Endothelial cell of umbilical vein (primary cell): ENCODE measurements around the gene NEDD9.

Experiments
- EZH2 ChIP-seq: IDR thresholded peaks from 2 replicates; pipeline ENCODE4 v1.6.1; 2012; ENCODE audit warnings: borderline replicate concordance, low read depth, mild to moderate bottlenecking, moderate library complexity, low read length, inconsistent platforms; ENCODE audit not compliant: severe bottlenecking
- FOS ChIP-seq: IDR thresholded peaks from 2 replicates; pipeline ENCODE4 v1.6.1; 2011; ENCODE audit warnings: mild to moderate bottlenecking, low read length, moderate library complexity, borderline replicate concordance; ENCODE audit not compliant: insufficient read depth
- GATA2 ChIP-seq: IDR thresholded peaks from 2 replicates; pipeline ENCODE4 v1.7.0; 2011; ENCODE audit warnings: low read depth, mild to moderate bottlenecking, moderate library complexity, mixed read lengths, low read length; ENCODE audit not compliant: insufficient read length, insufficient read depth
- JUN ChIP-seq: IDR thresholded peaks from 2 replicates; pipeline ENCODE4 v1.6.1; 2011; ENCODE audit warnings: borderline replicate concordance, low read depth; ENCODE audit not compliant: insufficient read length, insufficient read depth
- MYC ChIP-seq: IDR thresholded peaks from one replicate; pipeline ENCODE4 v1.6.1; 2011; ENCODE audit warnings: mild to moderate bottlenecking, low read depth, low read length
- POLR2A ChIP-seq: IDR thresholded peaks from 2 replicates; pipeline ENCODE4 v1.6.1; 2012; ENCODE audit warnings: low read depth, mild to moderate bottlenecking, control low read depth, low read length
- POLR2AphosphoS5 ChIP-seq: IDR thresholded peaks from 2 replicates; pipeline ENCODE4 v1.6.1; 2012; ENCODE audit warnings: low read depth, mild to moderate bottlenecking, control low read depth, low read length, moderate library complexity; ENCODE audit not compliant: insufficient read depth
- TF ChIP-seq, protein P1 (sequence below), 2 donors: IDR thresholded peaks; 1 replicate in 1 of 2; 2 replicates in 1 of 2; pipeline ENCODE4 v1.5.1; 2011; ENCODE audit warnings: low read length in 2 of 2, mild to moderate bottlenecking in 2 of 2, moderate library complexity in 2 of 2, control low read depth in 1 of 2, inconsistent platforms in 1 of 2, low read depth in 1 of 2; ENCODE audit not compliant: insufficient read depth in 1 of 2; ENCODE audit errors: extremely low read depth in 1 of 2
- TF ChIP-seq, protein P2 (sequence below): IDR thresholded peaks from 2 replicates; pipeline ENCODE4 v1.6.1; 2011; ENCODE audit not compliant: insufficient read depth, insufficient read length

DNA sequence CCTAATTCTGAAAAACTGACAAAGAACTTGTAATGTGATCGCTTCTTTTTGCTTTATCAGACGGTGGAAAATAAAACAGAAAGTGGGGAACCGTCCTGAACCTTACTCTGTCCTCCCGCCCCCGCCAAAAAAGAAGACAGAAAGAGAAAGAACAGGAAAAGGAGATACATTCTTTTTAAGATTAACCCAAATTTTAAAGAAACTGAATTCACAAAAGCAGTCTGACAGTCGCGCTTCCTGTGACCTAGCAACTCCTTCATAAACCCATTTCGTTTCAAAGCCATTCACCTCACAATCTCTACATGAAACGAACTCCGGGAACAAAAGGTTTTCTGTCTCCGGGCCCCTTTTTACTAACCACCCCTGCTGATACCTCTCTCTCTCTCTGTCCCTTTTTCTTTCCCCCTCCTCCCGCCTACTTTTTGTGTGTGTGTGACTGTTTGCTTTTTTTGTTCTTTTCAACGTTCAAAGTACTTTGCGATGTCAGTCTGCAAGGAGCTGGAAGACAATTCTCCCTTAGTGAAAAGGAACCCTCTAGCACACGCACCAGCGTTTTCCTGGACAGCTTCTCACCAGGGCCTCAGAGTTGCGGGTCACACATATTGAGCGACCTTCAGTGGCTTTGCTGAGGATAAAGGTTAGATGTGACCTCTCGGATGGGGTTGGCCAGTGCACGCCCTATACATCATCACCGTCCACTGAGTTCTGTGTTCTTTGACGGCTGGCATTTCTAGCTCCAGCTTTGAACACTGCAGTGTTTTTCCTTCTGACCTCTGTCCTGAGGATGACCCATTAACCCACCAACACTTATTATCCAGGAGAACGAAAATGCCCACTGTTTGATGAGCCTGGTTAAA, 530 bp upstream of the NEDD9 start:
- TF ChIP-seq, protein P1, sequence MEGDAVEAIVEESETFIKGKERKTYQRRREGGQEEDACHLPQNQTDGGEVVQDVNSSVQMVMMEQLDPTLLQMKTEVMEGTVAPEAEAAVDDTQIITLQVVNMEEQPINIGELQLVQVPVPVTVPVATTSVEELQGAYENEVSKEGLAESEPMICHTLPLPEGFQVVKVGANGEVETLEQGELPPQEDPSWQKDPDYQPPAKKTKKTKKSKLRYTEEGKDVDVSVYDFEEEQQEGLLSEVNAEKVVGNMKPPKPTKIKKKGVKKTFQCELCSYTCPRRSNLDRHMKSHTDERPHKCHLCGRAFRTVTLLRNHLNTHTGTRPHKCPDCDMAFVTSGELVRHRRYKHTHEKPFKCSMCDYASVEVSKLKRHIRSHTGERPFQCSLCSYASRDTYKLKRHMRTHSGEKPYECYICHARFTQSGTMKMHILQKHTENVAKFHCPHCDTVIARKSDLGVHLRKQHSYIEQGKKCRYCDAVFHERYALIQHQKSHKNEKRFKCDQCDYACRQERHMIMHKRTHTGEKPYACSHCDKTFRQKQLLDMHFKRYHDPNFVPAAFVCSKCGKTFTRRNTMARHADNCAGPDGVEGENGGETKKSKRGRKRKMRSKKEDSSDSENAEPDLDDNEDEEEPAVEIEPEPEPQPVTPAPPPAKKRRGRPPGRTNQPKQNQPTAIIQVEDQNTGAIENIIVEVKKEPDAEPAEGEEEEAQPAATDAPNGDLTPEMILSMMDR (IDR thresholded peaks at IDR 0.05; ENCODE audit: extremely low read depth in 1 of 2, insufficient read depth in 1 of 2, low read depth in 1 of 2, low read length in 2 of 2), result no peak
- TF ChIP-seq POLR2AphosphoS5 (no peak), MYC (no peak), EZH2 (no peak), POLR2A (peak; percentile 1), FOS (no peak), GATA2 (no peak), JUN (no peak)
- TF ChIP-seq, protein P2, sequence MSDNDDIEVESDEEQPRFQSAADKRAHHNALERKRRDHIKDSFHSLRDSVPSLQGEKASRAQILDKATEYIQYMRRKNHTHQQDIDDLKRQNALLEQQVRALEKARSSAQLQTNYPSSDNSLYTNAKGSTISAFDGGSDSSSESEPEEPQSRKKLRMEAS, result no peak
